HepG2 (cell line): ENCODE data around the gene KLHDC1. TPM values are rescaled to one million over a fixed set of nuclear protein-coding genes. Genes with fewer than 3 reads are reported as not detected.
A peak's percentile ranks its signal among the peaks of the same experiment; 100 is the strongest.

Experiments
- HNRNPLL ChIP-seq: fragments of 200-400 bp; formaldehyde crosslinking; IDR thresholded peaks from 2 replicates; pipeline ENCODE4 v1.6.1; 2017; ENCODE audit warnings: mild to moderate bottlenecking, low read depth, low read length; ENCODE audit not compliant: poor library complexity, severe bottlenecking
- IKZF4 ChIP-seq: sonication (generic); formaldehyde crosslinking; IDR thresholded peaks from 2 replicates; pipeline ENCODE4 v1.5.1; 2020; ENCODE audit warnings: borderline replicate concordance, mild to moderate bottlenecking, low read depth, missing genetic modification reagents; ENCODE audit errors: not compliant biosample characterization
- MAFK ChIP-seq, 2 experiments: IDR thresholded peaks in 1 of 2; conservative IDR thresholded peaks in 1 of 2; 2 replicates each; pipeline ENCODE4 v1.6.1; 2011; ENCODE audit warnings: improper control_type of control experiment in 2 of 2, low read length in 2 of 2
- MXI1 ChIP-seq: IDR thresholded peaks from 3 replicates; pipeline ENCODE4 v1.6.1; 2012; ENCODE audit warnings: low read depth, low read length, inconsistent platforms, borderline replicate concordance
- NR2F6 ChIP-seq, 2 experiments: IDR thresholded peaks; 2 replicates each; pipeline ENCODE4 v1.6.1; 2016; ENCODE audit warnings: antibody characterized with exemption in 1 of 2, mild to moderate bottlenecking in 1 of 2
- POLR2G ChIP-seq: fragments of 200-400 bp; formaldehyde crosslinking; IDR thresholded peaks from 2 replicates; pipeline ENCODE4 v1.6.1; 2018; ENCODE audit warnings: mild to moderate bottlenecking, low read depth, low read length, moderate library complexity
- SAFB2 ChIP-seq: sonication (generic); formaldehyde crosslinking; IDR thresholded peaks from 2 replicates; pipeline ENCODE4 v1.5.1; 2020; ENCODE audit warnings: missing genetic modification reagents, low read depth, mild to moderate bottlenecking, borderline replicate concordance
- SALL1 ChIP-seq: sonication (generic); formaldehyde crosslinking; IDR thresholded peaks from 2 replicates; pipeline ENCODE4 v1.8.0; 2022; ENCODE audit warnings: mild to moderate bottlenecking, missing genetic modification reagents
- SIX4 ChIP-seq: sonication (generic); formaldehyde crosslinking; IDR thresholded peaks from 2 replicates; pipeline ENCODE4 v1.4.0; 2020; ENCODE audit warnings: missing genetic modification reagents
- TAF1 ChIP-seq: sonication (generic); formaldehyde crosslinking; IDR thresholded peaks from 2 replicates; pipeline ENCODE4 v1.4.0; 2020; ENCODE audit warnings: missing genetic modification reagents
- THAP11 ChIP-seq: IDR thresholded peaks from 2 replicates; pipeline ENCODE4 v1.6.1; 2016; ENCODE audit warnings: missing biosample characterization, missing genetic modification reagents
- TOPORS ChIP-seq: sonication (generic); formaldehyde crosslinking; IDR thresholded peaks from 2 replicates; pipeline ENCODE4 v1.8.0; 2023; ENCODE audit warnings: mild to moderate bottlenecking, missing genetic modification reagents
- YEATS4 ChIP-seq: sonication (generic); formaldehyde crosslinking; IDR thresholded peaks from 2 replicates; pipeline ENCODE4 v1.4.0; 2020; ENCODE audit warnings: missing genetic modification reagents, borderline replicate concordance
- YY1 ChIP-seq: IDR thresholded peaks from 2 replicates; pipeline ENCODE4 v1.6.1; 2011; ENCODE audit warnings: low read length, low read depth, moderate library complexity, mild to moderate bottlenecking; ENCODE audit not compliant: insufficient read depth, insufficient replicate concordance
- ZNF121 ChIP-seq: sonication (generic); formaldehyde crosslinking; IDR thresholded peaks from 2 replicates; pipeline ENCODE4 v1.5.0; 2020; ENCODE audit warnings: mild to moderate bottlenecking, missing genetic modification reagents
- ZNF354B ChIP-seq: sonication (generic); formaldehyde crosslinking; IDR thresholded peaks from 2 replicates; pipeline ENCODE4 v1.8.0; 2022; ENCODE audit warnings: mild to moderate bottlenecking, missing genetic modification reagents
- ZNF616 ChIP-seq: sonication (generic); formaldehyde crosslinking; IDR thresholded peaks from 2 replicates; pipeline ENCODE4 v1.5.0; 2020; ENCODE audit warnings: low read depth, mild to moderate bottlenecking, missing genetic modification reagents
- ZNF883 ChIP-seq: sonication (generic); formaldehyde crosslinking; IDR thresholded peaks from 2 replicates; pipeline ENCODE4 v1.5.1; 2020; ENCODE audit warnings: mild to moderate bottlenecking, missing genetic modification reagents; ENCODE audit errors: not compliant biosample characterization
- ZSCAN21 ChIP-seq: sonication (generic); formaldehyde crosslinking; IDR thresholded peaks from 2 replicates; pipeline ENCODE4 v1.8.0; 2022; ENCODE audit warnings: mild to moderate bottlenecking, missing genetic modification reagents, moderate library complexity, borderline replicate concordance
- ZSCAN22 ChIP-seq: sonication (generic); formaldehyde crosslinking; IDR thresholded peaks from 2 replicates; pipeline ENCODE4 v1.4.0; 2020; ENCODE audit warnings: mild to moderate bottlenecking, missing genetic modification reagents
- polyA plus RNA-seq, 8 experiments: library from polyadenylated mRNA; depleted of rRNA in 3 of 8; stranded (reverse) in 7 of 8; unstranded in 1 of 8; fragments of >200 nt; fragmentation: Illumina TruSeq in 4 of 8; extraction: Trizol in 4 of 8; gene quantifications; 2 replicates each; pipeline versions ENCODE4 v1.2.1 to v1.2.3, GENCODE V29; 2011 to 2016; ENCODE audit warnings: low read depth in 4 of 8, missing spikeins in 1 of 8, mixed read lengths in 1 of 8; ENCODE audit not compliant: insufficient read depth in 1 of 8
- total RNA-seq, 5 experiments: library from RNA; depleted of rRNA; stranded (reverse); fragments of >200 nt; fragmentation: Illumina TruSeq; extraction: Trizol; gene quantifications; 2 replicates each; pipeline ENCODE4 v1.2.3, GENCODE V29; 2016; ENCODE audit warnings: low read depth in 1 of 5
- TF ChIP-seq, protein P1 (sequence below): sonication (generic); formaldehyde crosslinking; IDR thresholded peaks from 2 replicates; pipeline ENCODE4 v1.5.1; 2020; ENCODE audit warnings: mild to moderate bottlenecking, missing genetic modification reagents, moderate library complexity
- TF ChIP-seq, protein P2 (sequence below): sonication (generic); formaldehyde crosslinking; IDR thresholded peaks from 2 replicates; pipeline ENCODE4 v1.5.0; 2020; ENCODE audit warnings: mild to moderate bottlenecking, missing genetic modification reagents

The KLHDC1 gene
- total and polyA plus RNA-seq, 2 of the 13 experiments (the other 11 are each of a cell fraction or from before 2014, with no cell fraction given), result 0.11 TPM; not detected in 1

DNA sequence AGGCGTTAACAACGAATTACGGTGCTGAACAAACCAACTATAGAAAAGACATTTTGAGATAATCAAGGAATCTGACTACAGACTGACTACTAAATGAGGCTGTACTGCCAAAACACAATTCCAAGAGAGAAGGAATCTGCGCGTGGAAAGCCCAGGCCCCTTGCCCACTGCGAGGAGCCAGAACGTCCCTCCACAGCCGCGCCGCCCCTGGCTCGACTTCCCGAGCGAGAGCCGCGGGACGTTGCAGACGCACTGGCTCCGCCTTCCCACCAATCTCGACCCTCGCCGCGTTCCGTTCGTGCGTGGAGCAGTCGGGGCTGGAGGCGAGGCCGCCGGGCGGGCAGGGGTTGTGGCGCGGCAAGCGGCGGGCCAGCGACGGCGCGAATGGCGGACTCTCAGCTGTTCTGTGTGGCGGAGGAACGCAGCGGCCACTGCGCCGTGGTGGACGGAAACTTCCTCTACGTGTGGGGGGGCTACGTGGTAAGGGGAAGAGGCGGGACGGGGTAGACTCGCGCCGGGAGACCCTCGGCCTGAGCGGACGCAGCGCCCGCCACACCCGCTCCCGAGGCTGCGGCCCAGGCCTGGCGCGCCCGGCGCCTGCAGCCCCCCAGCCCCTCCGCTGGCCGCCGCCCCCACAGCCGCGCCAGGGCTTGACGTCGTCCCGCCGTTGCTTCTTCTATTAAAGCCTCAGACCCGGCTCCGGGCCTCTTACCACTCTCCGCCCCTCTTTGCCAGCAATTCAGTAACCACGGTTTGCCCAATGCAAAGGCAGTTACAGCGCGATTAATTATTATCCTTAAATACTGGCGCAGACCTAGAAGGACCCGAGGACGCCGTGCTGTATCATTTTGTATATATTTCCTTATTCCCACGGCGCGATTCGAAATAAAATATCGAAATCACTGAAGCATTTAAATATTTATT, at the start of gene KLHDC1 (continued):
- no peak for TF ChIP-seq MXI1
- TF ChIP-seq THAP11, result peak; percentile 51
- no peak for TF ChIP-seq MAFK (conservative IDR thresholded peaks at IDR 0.05 in 1 of 2, IDR thresholded peaks at IDR 0.05 in 1 of 2; ENCODE audit: low read length in 2 of 2)
- TF ChIP-seq ZSCAN21, result peak; percentile 84
- TF ChIP-seq ZNF354B (CRISPR knock-in tag), result 0 out of 2 replicates have a peak, but pooled peaks have one; percentile 39
- 0 out of 2 replicates have a peak, but pooled peaks have one; percentile 30 for TF ChIP-seq ZNF121 (CRISPR knock-in tag)
- peak; percentile 84 for TF ChIP-seq POLR2G
- TF ChIP-seq IKZF4 (CRISPR knock-in tag), result peak; percentile 60
- TF ChIP-seq HNRNPLL, result peak; percentile 96
- TF ChIP-seq, protein P1, sequence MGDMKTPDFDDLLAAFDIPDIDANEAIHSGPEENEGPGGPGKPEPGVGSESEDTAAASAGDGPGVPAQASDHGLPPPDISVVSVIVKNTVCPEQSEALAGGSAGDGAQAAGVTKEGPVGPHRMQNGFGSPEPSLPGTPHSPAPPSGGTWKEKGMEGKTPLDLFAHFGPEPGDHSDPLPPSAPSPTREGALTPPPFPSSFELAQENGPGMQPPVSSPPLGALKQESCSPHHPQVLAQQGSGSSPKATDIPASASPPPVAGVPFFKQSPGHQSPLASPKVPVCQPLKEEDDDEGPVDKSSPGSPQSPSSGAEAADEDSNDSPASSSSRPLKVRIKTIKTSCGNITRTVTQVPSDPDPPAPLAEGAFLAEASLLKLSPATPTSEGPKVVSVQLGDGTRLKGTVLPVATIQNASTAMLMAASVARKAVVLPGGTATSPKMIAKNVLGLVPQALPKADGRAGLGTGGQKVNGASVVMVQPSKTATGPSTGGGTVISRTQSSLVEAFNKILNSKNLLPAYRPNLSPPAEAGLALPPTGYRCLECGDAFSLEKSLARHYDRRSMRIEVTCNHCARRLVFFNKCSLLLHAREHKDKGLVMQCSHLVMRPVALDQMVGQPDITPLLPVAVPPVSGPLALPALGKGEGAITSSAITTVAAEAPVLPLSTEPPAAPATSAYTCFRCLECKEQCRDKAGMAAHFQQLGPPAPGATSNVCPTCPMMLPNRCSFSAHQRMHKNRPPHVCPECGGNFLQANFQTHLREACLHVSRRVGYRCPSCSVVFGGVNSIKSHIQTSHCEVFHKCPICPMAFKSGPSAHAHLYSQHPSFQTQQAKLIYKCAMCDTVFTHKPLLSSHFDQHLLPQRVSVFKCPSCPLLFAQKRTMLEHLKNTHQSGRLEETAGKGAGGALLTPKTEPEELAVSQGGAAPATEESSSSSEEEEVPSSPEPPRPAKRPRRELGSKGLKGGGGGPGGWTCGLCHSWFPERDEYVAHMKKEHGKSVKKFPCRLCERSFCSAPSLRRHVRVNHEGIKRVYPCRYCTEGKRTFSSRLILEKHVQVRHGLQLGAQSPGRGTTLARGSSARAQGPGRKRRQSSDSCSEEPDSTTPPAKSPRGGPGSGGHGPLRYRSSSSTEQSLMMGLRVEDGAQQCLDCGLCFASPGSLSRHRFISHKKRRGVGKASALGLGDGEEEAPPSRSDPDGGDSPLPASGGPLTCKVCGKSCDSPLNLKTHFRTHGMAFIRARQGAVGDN (CRISPR knock-in tag), result peak; percentile 95
- peak; percentile 70; the same call in 1 of the 2 replicates for TF ChIP-seq YEATS4
- TF ChIP-seq YY1, result peak; percentile 74
- TF ChIP-seq NR2F6 (IDR thresholded peaks at IDR 0.05), result no peak
- no peak for TF ChIP-seq NR2F6 (CRISPR knock-in tag; IDR thresholded peaks at IDR 0.05)
- TF ChIP-seq ZSCAN22 (CRISPR knock-in tag), result peak; percentile 66; the same call in 1 of the 2 replicates
- peak; percentile 96 for TF ChIP-seq SALL1
- TF ChIP-seq, protein P2, sequence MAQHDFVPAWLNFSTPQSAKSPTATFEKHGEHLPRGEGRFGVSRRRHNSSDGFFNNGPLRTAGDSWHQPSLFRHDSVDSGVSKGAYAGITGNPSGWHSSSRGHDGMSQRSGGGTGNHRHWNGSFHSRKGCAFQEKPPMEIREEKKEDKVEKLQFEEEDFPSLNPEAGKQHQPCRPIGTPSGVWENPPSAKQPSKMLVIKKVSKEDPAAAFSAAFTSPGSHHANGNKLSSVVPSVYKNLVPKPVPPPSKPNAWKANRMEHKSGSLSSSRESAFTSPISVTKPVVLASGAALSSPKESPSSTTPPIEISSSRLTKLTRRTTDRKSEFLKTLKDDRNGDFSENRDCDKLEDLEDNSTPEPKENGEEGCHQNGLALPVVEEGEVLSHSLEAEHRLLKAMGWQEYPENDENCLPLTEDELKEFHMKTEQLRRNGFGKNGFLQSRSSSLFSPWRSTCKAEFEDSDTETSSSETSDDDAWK (CRISPR knock-in tag), result no peak
- TF ChIP-seq TAF1 (CRISPR knock-in tag), result peak; percentile 83
- peak; percentile 61; the same call in 1 of the 2 replicates for TF ChIP-seq TOPORS (CRISPR knock-in tag)
- TF ChIP-seq SAFB2, result peak; percentile 81; the same call in 1 of the 2 replicates
- TF ChIP-seq SIX4, result 0 out of 2 replicates have a peak, but pooled peaks have one; percentile 13
- TF ChIP-seq ZNF616 (CRISPR knock-in tag), result 0 out of 2 replicates have a peak, but pooled peaks have one; percentile 50
- peak; percentile 83 for TF ChIP-seq ZNF883 (CRISPR knock-in tag)
